GM06990 (cell line): Measurements from ENCODE around the gene CDC42BPA.

Experiments
- DNase-seq: peaks from one replicate; pipeline ENCODE4 v3.0.0-alpha.2; 2011; ENCODE audit not compliant: insufficient read length; ENCODE audit errors: extremely low read depth
- H3K27me3 ChIP-seq: replicated peaks from 2 replicates; pipeline ENCODE4 v1.6.0; 2011; ENCODE audit warnings: low read length; ENCODE audit not compliant: control insufficient read depth, insufficient read depth
- H3K36me3 ChIP-seq: 2 replicates; pipeline ENCODE4 v1.5.1; 2011; ENCODE audit warnings: low read length; ENCODE audit not compliant: control insufficient read depth, insufficient read depth
- H3K4me3 ChIP-seq: replicated peaks from 2 replicates; pipeline ENCODE4 v1.5.1; 2011; ENCODE audit warnings: low read depth, mild to moderate bottlenecking, control low read depth, low read length
- CTCF ChIP-seq: IDR thresholded peaks from 2 replicates; pipeline ENCODE4 v1.5.1; 2011; ENCODE audit warnings: low read length, control low read depth, mild to moderate bottlenecking, inconsistent platforms; ENCODE audit not compliant: insufficient read depth, poor library complexity, severe bottlenecking

The CDC42BPA gene

GRCh38 chr1:227185291-227185690 is 133.0 kb downstream of the CDC42BPA start:
- TF ChIP-seq CTCF: no peak
- DNase-seq: no peak
- Histone ChIP-seq H3K36me3 (no peaks in the 10 kb centered on the region), H3K27me3 (no peaks in the 10 kb centered on the region), H3K4me3 (no peak overlapping the region)

GRCh38 chr1:227182012-227182411 is 136.3 kb downstream of the CDC42BPA start:
- Histone ChIP-seq H3K4me3 (no peak overlapping the region), H3K36me3 (no peaks in the 10 kb centered on the region), H3K27me3 (no peaks in the 10 kb centered on the region)
- TF ChIP-seq CTCF: no peak
- no peak for DNase-seq

DNA sequence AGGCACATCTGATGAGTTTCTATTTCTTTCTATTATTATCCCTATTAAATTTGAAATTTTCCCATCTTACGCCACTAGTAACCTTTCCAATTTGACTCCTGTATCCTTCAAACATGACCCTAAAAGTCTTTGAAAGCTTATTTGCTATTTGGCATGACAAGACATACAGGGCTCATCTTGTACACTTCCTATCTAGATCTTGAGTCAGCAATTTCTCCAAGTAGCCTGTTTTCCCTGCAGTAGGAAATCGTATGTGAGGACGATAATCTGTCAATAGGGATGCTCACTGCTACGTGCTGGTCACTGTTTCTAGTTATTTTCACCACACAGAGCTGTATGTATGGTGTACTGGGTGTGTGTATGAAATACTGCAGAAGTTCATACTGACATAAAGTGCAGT is 142.7 kb downstream of the CDC42BPA start:
- no peak overlapping the region for H3K4me3 ChIP-seq
- DNase-seq: no peak
- TF ChIP-seq CTCF: no peak

GRCh38 chr1:227174164-227174563 is 144.1 kb downstream of the CDC42BPA start:
- no peak for DNase-seq
- no peak for TF ChIP-seq CTCF
- H3K4me3 ChIP-seq: no peak overlapping the region
- H3K36me3 ChIP-seq: no peaks in the 10 kb centered on the region
- H3K27me3 ChIP-seq: no peaks in the 10 kb centered on the region

More for the DNA sequence above, 142.7 kb downstream of the CDC42BPA start:
- H3K36me3 ChIP-seq: no peaks in the 10 kb centered on the region
- H3K27me3 ChIP-seq: no peaks in the 10 kb centered on the region

- TF ChIP-seq CTCF: no peak
- Histone ChIP-seq H3K4me3 (no peak overlapping the region), H3K36me3 (no peaks in the 10 kb centered on the region), H3K27me3 (no peaks in the 10 kb centered on the region)
- DNase-seq: no peak
Observed at GRCh38 chr1:227170361-227171166, 147.7 kb downstream of the CDC42BPA start.
